ENCODE data around the gene GPA33.
"Not testable (repeated sequence)": the region's sequence is repeated elsewhere in the genome, so short reads cannot be mapped to it uniquely, and the experiment has no call there.

Gene GPA33

GRCh38 chr1:167056529-167057231 lies 33.5 kb downstream of the GPA33 start:
- DNase-seq (ENCODE audit: low spot score): no peak

- DNase-seq (ENCODE audit: low spot score): no peak
These were observed 35.1 kb downstream of the GPA33 start for GRCh38 chr1:167054946-167055630.

- DNase-seq (ENCODE audit: low spot score): no peak
These were observed 35.6 kb downstream of the GPA33 start for GRCh38 chr1:167054531-167054930.

GRCh38 chr1:167052389-167052788 lies 37.8 kb downstream of the GPA33 start:
- DNase-seq (ENCODE audit: low spot score): no peak

- no peak for DNase-seq (ENCODE audit: low spot score)
These were observed 38.3 kb downstream of the GPA33 start for GRCh38 chr1:167051907-167052306.

GRCh38 chr1:167043752-167044488 lies 46.3 kb downstream of the GPA33 start:
- no peak for DNase-seq (ENCODE audit: low spot score)

GRCh38 chr1:167033646-167034045 lies 56.5 kb downstream of the GPA33 start:
- no peak for DNase-seq (ENCODE audit: low spot score)

- DNase-seq (ENCODE audit: low spot score): not testable (repeated sequence)
These were observed 60.6 kb downstream of the GPA33 start for GRCh38 chr1:167029553-167029952.

GRCh38 chr1:167022384-167022783 lies 67.8 kb downstream of the GPA33 start:
- DNase-seq (ENCODE audit: low spot score): no peak

- DNase-seq (ENCODE audit: low spot score): no peak
These were observed 74.0 kb downstream of the GPA33 start for GRCh38 chr1:167016100-167016750.

GRCh38 chr1:167013108-167013929 lies 76.9 kb downstream of the GPA33 start:
- no peak for DNase-seq (ENCODE audit: low spot score)

GRCh38 chr1:167012570-167012969 lies 77.6 kb downstream of the GPA33 start:
- no peak for DNase-seq (ENCODE audit: low spot score)

GRCh38 chr1:167011560-167012191 lies 78.5 kb downstream of the GPA33 start:
- DNase-seq (ENCODE audit: low spot score): no peak

- DNase-seq (ENCODE audit: low spot score): no peak
These were observed 86.5 kb downstream of the GPA33 start for GRCh38 chr1:167003711-167004110.
